ENCODE data around the gene AMHR2.
"Not testable (repeated sequence)": the region's sequence is repeated elsewhere in the genome, so short reads cannot be mapped to it uniquely, and the experiment has no call there.

The AMHR2 gene

DNA sequence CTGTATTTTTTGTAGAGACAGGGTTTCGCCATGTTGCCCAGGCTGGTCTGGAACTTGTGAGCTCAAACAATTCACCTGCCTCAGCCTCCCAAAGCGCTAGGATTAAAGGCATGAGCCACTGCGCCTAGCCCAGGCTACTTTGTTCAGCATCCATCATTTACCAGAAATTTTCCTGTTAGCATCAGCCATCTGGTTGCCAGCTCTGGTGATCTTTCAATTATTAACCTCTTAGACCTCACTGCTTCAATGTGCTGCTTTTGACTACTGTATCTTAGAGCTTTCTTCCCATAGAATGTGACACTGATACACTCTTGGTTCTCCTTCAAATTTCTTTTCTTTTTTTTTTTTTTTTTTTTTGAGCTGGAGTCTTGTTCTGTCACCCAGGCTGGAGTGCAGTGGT is 5.4 kb upstream of the AMHR2 start:
- no peak for DNase-seq (ENCODE audit: low spot score)
- Histone ChIP-seq H3K27ac (no peak overlapping the region), H3K4me3 (no peak overlapping the region)
- TF ChIP-seq, protein P1, sequence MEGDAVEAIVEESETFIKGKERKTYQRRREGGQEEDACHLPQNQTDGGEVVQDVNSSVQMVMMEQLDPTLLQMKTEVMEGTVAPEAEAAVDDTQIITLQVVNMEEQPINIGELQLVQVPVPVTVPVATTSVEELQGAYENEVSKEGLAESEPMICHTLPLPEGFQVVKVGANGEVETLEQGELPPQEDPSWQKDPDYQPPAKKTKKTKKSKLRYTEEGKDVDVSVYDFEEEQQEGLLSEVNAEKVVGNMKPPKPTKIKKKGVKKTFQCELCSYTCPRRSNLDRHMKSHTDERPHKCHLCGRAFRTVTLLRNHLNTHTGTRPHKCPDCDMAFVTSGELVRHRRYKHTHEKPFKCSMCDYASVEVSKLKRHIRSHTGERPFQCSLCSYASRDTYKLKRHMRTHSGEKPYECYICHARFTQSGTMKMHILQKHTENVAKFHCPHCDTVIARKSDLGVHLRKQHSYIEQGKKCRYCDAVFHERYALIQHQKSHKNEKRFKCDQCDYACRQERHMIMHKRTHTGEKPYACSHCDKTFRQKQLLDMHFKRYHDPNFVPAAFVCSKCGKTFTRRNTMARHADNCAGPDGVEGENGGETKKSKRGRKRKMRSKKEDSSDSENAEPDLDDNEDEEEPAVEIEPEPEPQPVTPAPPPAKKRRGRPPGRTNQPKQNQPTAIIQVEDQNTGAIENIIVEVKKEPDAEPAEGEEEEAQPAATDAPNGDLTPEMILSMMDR (IDR thresholded peaks at IDR 0.05) = no peak

DNA sequence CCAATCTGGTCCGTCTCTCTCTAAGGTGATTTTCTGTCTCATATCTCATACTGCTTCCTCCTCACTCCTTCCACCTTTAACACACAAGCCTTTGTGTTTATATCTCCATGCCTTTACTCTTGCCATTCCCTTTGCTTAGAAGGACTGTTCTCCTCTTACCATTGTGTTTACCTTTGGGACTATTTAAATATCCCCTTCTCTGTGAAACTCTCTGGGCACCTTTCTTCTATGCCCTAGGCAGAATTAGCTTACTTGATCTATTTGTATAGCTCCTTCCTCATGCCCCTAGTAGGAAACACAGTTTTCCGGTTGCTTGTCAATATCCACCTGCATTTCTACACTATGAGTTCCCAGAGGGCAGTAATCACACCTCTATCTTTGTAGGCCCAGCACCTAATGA is 3.9 kb upstream of the AMHR2 start:
- no peak overlapping the region for H3K4me3 ChIP-seq
- DNase-seq (ENCODE audit: low spot score) = no peak
- no peak overlapping the region for H3K27ac ChIP-seq
- TF ChIP-seq, protein P1 (IDR thresholded peaks at IDR 0.05) = no peak

DNA sequence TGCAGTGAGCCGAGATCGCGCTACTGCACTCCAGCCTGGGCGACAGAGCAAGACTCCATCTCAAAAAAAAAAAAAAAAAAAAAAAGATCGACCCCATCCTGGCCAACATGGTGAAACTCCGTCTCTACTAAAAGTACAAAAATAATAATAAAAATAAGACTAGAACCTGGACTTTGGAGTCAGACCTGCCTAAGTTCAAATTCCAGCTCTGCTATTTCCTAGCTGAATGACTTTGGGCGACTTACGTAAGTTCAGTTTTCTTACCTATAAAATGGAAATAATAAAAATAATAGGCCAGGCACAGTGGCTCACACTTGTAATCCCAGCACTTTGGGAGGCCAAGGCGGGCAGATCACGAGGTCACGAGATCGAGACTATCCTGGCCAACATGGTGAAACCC is 1.4 kb upstream of the AMHR2 start:
- DNase-seq (ENCODE audit: low spot score); H3K27ac ChIP-seq; H3K4me3 ChIP-seq: not testable (repeated sequence)

DNA sequence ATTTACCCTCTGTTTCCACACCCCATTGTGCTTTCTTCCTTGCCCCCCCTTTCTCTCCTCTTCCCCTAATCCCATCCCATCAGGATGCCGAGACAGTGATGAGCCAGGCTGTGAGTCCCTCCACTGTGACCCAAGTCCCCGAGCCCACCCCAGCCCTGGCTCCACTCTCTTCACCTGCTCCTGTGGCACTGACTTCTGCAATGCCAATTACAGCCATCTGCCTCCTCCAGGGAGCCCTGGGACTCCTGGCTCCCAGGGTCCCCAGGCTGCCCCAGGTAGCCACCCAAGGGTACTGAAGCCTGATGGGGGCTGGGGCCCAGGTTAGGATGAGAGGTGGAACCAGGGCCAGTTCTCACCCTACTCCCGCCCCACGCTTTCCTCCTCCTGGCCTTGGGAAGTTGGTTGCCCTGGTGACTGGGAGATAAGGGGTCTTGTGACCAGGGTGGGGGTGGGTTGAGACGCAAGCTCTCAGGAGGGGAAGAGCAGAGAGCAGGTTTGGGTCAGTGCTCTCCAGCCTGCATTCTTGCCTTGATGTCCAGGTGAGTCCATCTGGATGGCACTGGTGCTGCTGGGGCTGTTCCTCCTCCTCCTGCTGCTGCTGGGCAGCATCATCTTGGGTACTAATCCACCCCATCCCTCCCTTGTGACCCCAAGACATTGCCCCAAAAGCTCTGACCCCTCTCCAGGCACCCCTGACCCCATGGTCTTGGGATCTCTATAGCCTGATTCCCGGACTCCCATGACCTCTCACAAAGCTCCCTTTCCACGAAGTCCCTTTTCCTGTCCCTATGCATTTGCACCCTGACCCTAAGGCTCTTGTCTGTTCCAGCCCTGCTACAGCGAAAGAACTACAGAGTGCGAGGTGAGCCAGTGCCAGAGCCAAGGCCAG is 1.2 kb downstream of the AMHR2 start:
- TF ChIP-seq, protein P1 (IDR thresholded peaks at IDR 0.05) = no peak
- Histone ChIP-seq H3K27ac (no peak overlapping the region), H3K4me3 (no peak overlapping the region)
- no peak for DNase-seq (ENCODE audit: low spot score)

DNA sequence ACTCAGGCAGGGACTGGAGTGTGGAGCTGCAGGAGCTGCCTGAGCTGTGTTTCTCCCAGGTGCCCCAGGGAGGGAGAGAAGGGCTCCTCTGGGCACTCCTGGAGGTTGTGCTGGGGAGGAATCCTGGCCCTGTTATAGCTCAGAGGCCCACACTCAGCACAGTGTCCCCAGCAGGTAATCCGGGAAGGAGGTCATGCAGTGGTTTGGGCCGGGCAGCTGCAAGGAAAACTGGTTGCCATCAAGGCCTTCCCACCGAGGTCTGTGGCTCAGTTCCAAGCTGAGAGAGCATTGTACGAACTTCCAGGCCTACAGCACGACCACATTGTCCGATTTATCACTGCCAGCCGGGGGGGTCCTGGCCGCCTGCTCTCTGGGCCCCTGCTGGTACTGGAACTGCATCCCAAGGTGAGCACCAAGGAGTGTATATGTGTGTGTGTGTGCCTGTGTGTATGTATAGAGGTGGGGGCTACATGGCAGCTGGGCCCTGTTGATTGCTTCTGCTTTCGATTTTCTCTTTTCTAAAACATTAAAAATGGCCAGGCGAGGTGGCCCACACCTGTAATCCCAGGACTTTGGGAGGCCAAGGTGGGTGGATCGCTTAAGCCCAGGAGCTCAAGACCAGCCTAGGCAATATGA is 2.0 kb downstream of the AMHR2 start:
- DNase-seq (ENCODE audit: low spot score) = no peak
- H3K4me3 ChIP-seq = no peak overlapping the region
- no peak overlapping the region for H3K27ac ChIP-seq
- TF ChIP-seq, protein P1 (IDR thresholded peaks at IDR 0.05) = no peak

DNA sequence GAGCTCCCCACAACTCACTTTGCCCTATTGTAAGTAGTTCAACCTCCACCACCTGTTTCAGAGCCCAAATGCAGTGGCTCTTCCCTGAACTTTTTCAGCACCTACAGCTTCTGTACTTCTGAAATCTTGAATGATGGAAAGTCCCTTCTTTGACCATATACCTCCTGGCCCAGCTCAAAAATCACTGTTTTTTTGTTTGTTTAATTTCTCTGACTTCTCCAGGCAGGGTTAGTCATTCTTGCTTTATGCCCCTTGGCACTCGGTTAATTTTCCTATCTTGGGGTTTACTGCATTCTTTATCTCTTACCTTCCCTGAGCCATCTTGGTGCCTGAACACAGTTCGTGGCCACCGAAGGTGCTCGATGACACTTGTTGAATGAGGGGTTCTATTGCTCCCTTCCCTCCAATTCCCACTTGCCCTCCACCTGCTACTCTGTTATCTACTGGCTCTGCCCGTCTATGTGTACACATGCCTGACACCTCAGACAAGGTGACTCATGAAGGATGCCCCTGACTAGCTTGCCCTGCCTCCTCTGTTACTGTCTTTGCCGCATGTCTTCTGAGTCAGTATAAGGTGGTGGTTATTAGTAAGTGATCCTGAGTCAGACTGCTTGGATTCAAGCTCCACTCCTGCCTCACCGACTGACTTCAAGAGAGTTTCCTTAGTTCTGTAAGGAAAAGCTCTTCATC is 4.4 kb downstream of the AMHR2 start:
- Histone ChIP-seq H3K27ac (no peak overlapping the region), H3K4me3 (no peak overlapping the region)

DNA sequence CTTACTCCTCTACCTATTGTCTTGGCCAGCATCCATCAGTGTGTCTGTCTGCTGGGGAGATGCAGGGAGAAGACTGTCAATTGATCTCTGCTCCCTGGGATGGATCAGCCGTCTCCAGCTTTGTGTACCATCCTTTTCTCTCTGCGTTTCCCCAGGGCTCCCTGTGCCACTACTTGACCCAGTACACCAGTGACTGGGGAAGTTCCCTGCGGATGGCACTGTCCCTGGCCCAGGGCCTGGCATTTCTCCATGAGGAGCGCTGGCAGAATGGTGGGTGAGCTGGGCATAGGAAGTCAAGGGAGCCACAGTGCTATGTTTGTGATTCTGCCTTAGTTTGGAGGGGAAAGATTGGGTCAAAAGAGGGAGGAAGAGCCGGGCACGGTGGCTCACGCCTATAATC is 5.1 kb downstream of the AMHR2 start:
- DNase-seq (ENCODE audit: low spot score) = no peak
- TF ChIP-seq, protein P1 (IDR thresholded peaks at IDR 0.05) = no peak
- Histone ChIP-seq H3K27ac (no peak overlapping the region), H3K4me3 (no peak overlapping the region)

More for the DNA sequence above, 4.4 kb downstream of the AMHR2 start:
- TF ChIP-seq, protein P1 (IDR thresholded peaks at IDR 0.05) = no peak
- no peak for DNase-seq (ENCODE audit: low spot score)

Measured in coronary artery (tissue), 2 donors.